ENCODE measurements around the gene TEX26. TPM values are rescaled to one million over a fixed set of nuclear protein-coding genes. Genes with fewer than 3 reads are reported as not detected.
"Not testable (repeated sequence)": the region's sequence is repeated elsewhere in the genome, so short reads cannot be mapped to it uniquely, and the experiment has no call there.

TEX26 gene
- total RNA-seq, 4 donors from 2014 or later: not detected

GRCh38 chr13:30925429-30925828 lies 7.0 kb upstream of the TEX26 start:
- no peaks in the 10 kb centered on the region for H3K27me3 ChIP-seq
- peak overlapping the region in 3 of 4 donors; percentile 79 to 90 (median 85) for H3K27ac ChIP-seq
- TF ChIP-seq CTCF (IDR thresholded peaks at IDR 0.05) (no peak), POLR2A (IDR thresholded peaks at IDR 0.05) (no peak)
- no peak overlapping the region for H3K4me3 ChIP-seq
- no peaks in the 10 kb centered on the region for H3K36me3 ChIP-seq
- DNase-seq: no peak
- 73 to 84% methylated on average over 1 of the region's 1 CpG for WGBS, 2 donors
- H3K4me1 ChIP-seq: peaks cover 5 to 75% (median 30%) of the 10 kb centered on the region in 3 donors
- intact Hi-C loops (cut with DNase I): no loop called here
- no peaks in the 10 kb centered on the region for H3K9me3 ChIP-seq

GRCh38 chr13:30926781-30927180 lies 5.7 kb upstream of the TEX26 start:
- Histone ChIP-seq H3K9me3 (no peaks in the 10 kb centered on the region), H3K4me1 (peaks cover 5 to 84% (median 30%) of the 10 kb centered on the region in 3 donors), H3K4me3 (no peak overlapping the region), H3K27me3 (no peaks in the 10 kb centered on the region), H3K36me3 (no peaks in the 10 kb centered on the region), H3K27ac (peak overlapping the region in 3 of 4 donors; percentile 40 to 90 (median 85))
- TF ChIP-seq POLR2A (IDR thresholded peaks at IDR 0.05): no peak
- no peak for TF ChIP-seq CTCF (IDR thresholded peaks at IDR 0.05)
- intact Hi-C loops (cut with DNase I): no loop called here
- no peak for DNase-seq
- WGBS, 2 donors: 93 to 96% methylated on average over 3 of the region's 3 CpGs

- WGBS, 2 donors: 49 to 50% methylated on average over 3 of the region's 3 CpGs
Measured at GRCh38 chr13:30927188-30927587, 5.3 kb upstream of the TEX26 start.

GRCh38 chr13:30927595-30927994 lies 4.9 kb upstream of the TEX26 start:
- peak overlapping the region; percentile 35 to 90 (median 62) for H3K27ac ChIP-seq
- H3K4me3 ChIP-seq: no peak overlapping the region
- peaks cover 5 to 88% (median 30%) of the 10 kb centered on the region in 3 donors for H3K4me1 ChIP-seq
- H3K27me3 ChIP-seq: peaks cover 0 to 3% (median 0%) of the 10 kb centered on the region in 4 donors
- DNase-seq: no peak
- no peaks in the 10 kb centered on the region for H3K36me3 ChIP-seq
- TF ChIP-seq CTCF (IDR thresholded peaks at IDR 0.05): no peak
- TF ChIP-seq POLR2A (IDR thresholded peaks at IDR 0.05): no peak
- intact Hi-C loops (cut with DNase I): no loop called here
- H3K9me3 ChIP-seq: no peaks in the 10 kb centered on the region
- 60 to 67% methylated on average over 1 of the region's 1 CpG for WGBS, 2 donors

More at GRCh38 chr13:30927188-30927587, 5.3 kb upstream of the TEX26 start:
- H3K9me3 ChIP-seq; intact Hi-C loops (cut with DNase I); H3K4me3 ChIP-seq; H3K27me3 ChIP-seq; DNase-seq; H3K36me3 ChIP-seq: not testable (repeated sequence)
- Histone ChIP-seq H3K27ac (peak overlapping the region; percentile 35 to 90 (median 62)), H3K4me1 (peaks cover 5 to 84% (median 30%) of the 10 kb centered on the region in 3 donors)

- Histone ChIP-seq H3K9me3 (no peaks in the 10 kb centered on the region), H3K4me3 (no peak overlapping the region), H3K36me3 (no peaks in the 10 kb centered on the region), H3K27ac (peak overlapping the region in 3 of 4 donors; percentile 40 to 90 (median 85)), H3K4me1 (peaks cover 5 to 78% (median 19%) of the 10 kb centered on the region in 3 donors), H3K27me3 (peaks cover 0 to 13% (median 0%) of the 10 kb centered on the region in 4 donors)
- WGBS, 2 donors: 35 to 66% methylated on average over 5 of the region's 5 CpGs
- TF ChIP-seq POLR2A (IDR thresholded peaks at IDR 0.05) (no peak), CTCF (IDR thresholded peaks at IDR 0.05) (no peak)
- DNase-seq: no peak
- intact Hi-C loops (cut with DNase I): no loop called here
Measured at GRCh38 chr13:30928978-30929377, 3.5 kb upstream of the TEX26 start.

GRCh38 chr13:30933354-30933670 lies 856 bp downstream of the TEX26 start:
- intact Hi-C loops (cut with DNase I): no loop called here
- 82 to 86% methylated on average over 3 of the region's 3 CpGs for WGBS, 2 donors
- no peak for DNase-seq
- peaks cover 0 to 25% (median 0%) of the 10 kb centered on the region in 4 donors for H3K27me3 ChIP-seq
- TF ChIP-seq CTCF (IDR thresholded peaks at IDR 0.05): no peak
- TF ChIP-seq POLR2A (IDR thresholded peaks at IDR 0.05): no peak
- no peak overlapping the region for H3K4me3 ChIP-seq
- no peak overlapping the region for H3K27ac ChIP-seq
- no peaks in the 10 kb centered on the region for H3K9me3 ChIP-seq
- H3K4me1 ChIP-seq: peaks cover 10 to 55% (median 11%) of the 10 kb centered on the region in 3 donors
- no peaks in the 10 kb centered on the region for H3K36me3 ChIP-seq
